HG02840 (cell line): ENCODE measurements around the gene ZNF280A.
"Not testable (repeated sequence)": the region's sequence is repeated elsewhere in the genome, so short reads cannot be mapped to it uniquely, and the experiment has no call there.

Experiments used
- ATAC-seq: cut with Tn5 transposase; IDR thresholded peaks from one replicate; pipeline ENCODE4 v1.9.1; 2021; ENCODE audit warnings: mild to moderate bottlenecking, moderate library complexity, moderate number of reproducible peaks; ENCODE audit not compliant: unreplicated experiment, low FRiP score

The ZNF280A gene

GRCh38 chr22:22478470-22478869 lies 41.6 kb downstream of the ZNF280A start:
- no peak for ATAC-seq

GRCh38 chr22:22474733-22475132 lies 45.3 kb downstream of the ZNF280A start:
- ATAC-seq, result no peak

- not testable (repeated sequence) for ATAC-seq
Observed at GRCh38 chr22:22471104-22471503, 49.0 kb downstream of the ZNF280A start.

- ATAC-seq, result no peak
Observed at GRCh38 chr22:22469527-22469926, 50.5 kb downstream of the ZNF280A start.

- ATAC-seq, result not testable (repeated sequence)
Observed at GRCh38 chr22:22468794-22469469, 51.1 kb downstream of the ZNF280A start.

- ATAC-seq, result no peak
Observed at GRCh38 chr22:22467112-22467511, 53.0 kb downstream of the ZNF280A start.

- ATAC-seq, result no peak
Observed at GRCh38 chr22:22465782-22466181, 54.3 kb downstream of the ZNF280A start.

GRCh38 chr22:22465094-22465602 lies 54.9 kb downstream of the ZNF280A start:
- no peak for ATAC-seq

- ATAC-seq, result no peak
Observed at GRCh38 chr22:22464541-22465054, 55.5 kb downstream of the ZNF280A start.

GRCh38 chr22:22463855-22464540 lies 56.1 kb downstream of the ZNF280A start:
- no peak for ATAC-seq
